Mesodermal cell (in vitro differentiated cells): ENCODE results near the gene TCF19. TPM values are rescaled to one million over a fixed set of nuclear protein-coding genes. Genes with fewer than 3 reads are reported as not detected.

Source experiments
- H3K27ac ChIP-seq: 2 replicates; pipeline ENCODE4 v1.7.0; 2013; ENCODE audit warnings: mild to moderate bottlenecking, low read depth, low read length, moderate library complexity; ENCODE audit not compliant: severe bottlenecking
- H3K36me3 ChIP-seq: 2 replicates; pipeline ENCODE4 v1.7.1; 2013; ENCODE audit warnings: mild to moderate bottlenecking, low read length, moderate library complexity; ENCODE audit not compliant: control insufficient read depth, insufficient read depth
- H3K4me1 ChIP-seq: one replicate; pipeline ENCODE4 v1.7.1; 2013; ENCODE audit warnings: mild to moderate bottlenecking, low read length; ENCODE audit not compliant: insufficient read depth, control insufficient read depth, poor library complexity, severe bottlenecking
- H3K4me3 ChIP-seq: 2 replicates; pipeline ENCODE4 v1.7.0; 2013; ENCODE audit warnings: low read length, control low read depth, mild to moderate bottlenecking; ENCODE audit not compliant: insufficient read depth, poor library complexity, severe bottlenecking; ENCODE audit errors: extremely low read depth
- H3K9me3 ChIP-seq: 2 replicates; pipeline ENCODE4 v1.7.1; 2013; ENCODE audit warnings: mild to moderate bottlenecking, low read length, moderate library complexity; ENCODE audit not compliant: control insufficient read depth
- WGBS, 2 experiments: methylation state at CpG; one replicate each; pipeline ENCODE4 v1.1.5; 2013; ENCODE audit warnings: missing lambda C conversion rate in 2 of 2; ENCODE audit not compliant: insufficient coverage in 2 of 2; 5-methylcytosine and 5-hydroxymethylcytosine counted together
- polyA plus RNA-seq, 2 experiments: library from polyadenylated mRNA; stranded (reverse); fragments of 50-300 nt; gene quantifications; one replicate each; pipeline ENCODE4 v1.2.3, GENCODE V29; 2013

TCF19 gene
- 8.1 TPM for polyA plus RNA-seq (2013, experiment 1 of 2)
- 6.9 TPM for polyA plus RNA-seq (2013, experiment 2 of 2)

DNA sequence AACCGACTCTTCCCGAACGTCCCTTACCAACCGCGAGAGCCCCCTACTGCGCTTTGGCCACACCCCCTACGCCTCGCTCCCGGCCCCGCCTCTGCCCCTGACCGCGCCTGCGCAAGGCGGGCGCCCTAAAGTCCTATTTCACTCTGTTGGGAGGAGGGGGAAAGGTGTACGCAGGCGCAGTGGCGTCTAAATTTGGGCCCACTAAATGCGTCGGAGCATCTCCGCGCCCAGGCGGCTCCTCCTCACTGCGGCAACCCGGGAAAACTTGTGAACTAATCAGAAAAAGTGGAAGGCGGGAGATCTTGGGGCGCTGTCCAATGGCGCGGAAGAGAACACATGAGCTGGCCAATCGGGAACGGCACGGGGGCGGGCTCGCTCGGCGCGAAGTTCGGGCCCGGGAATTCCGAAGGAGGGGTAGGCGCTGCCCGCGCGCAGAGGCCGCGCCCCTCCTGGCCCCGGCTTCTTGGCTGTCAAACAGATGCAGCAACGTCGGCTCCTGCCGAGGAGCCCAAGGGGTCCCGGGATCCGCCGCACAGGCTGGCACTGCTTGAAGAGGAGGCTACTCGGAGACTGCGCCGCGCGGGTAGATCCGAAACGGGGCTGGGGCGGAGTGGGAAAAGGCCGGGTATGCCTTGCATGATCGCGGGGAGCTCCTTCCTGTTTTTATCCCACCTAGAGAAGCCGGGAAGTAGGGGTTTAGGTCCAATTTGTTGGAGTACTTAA, at the start of gene TCF19:
Gene TCF19, plus strand, starts transcription at position 450 of the 723 bp plus-strand sequence. CDS start 881 bp downstream, outside the sequence.
- peaks cover 48% of the 10 kb centered on the region for H3K36me3 ChIP-seq
- H3K4me1 ChIP-seq, result peaks cover 5% of the 10 kb centered on the region
- no peaks in the 10 kb centered on the region for H3K9me3 ChIP-seq
- 1% methylated on average over 41 to 47 of the region's 65 CpGs for WGBS, 2 experiments
- no peak within 1 kb of the TSS for H3K27ac ChIP-seq
- H3K4me3 ChIP-seq, result peak within 1 kb of the TSS; percentile 74

DNA sequence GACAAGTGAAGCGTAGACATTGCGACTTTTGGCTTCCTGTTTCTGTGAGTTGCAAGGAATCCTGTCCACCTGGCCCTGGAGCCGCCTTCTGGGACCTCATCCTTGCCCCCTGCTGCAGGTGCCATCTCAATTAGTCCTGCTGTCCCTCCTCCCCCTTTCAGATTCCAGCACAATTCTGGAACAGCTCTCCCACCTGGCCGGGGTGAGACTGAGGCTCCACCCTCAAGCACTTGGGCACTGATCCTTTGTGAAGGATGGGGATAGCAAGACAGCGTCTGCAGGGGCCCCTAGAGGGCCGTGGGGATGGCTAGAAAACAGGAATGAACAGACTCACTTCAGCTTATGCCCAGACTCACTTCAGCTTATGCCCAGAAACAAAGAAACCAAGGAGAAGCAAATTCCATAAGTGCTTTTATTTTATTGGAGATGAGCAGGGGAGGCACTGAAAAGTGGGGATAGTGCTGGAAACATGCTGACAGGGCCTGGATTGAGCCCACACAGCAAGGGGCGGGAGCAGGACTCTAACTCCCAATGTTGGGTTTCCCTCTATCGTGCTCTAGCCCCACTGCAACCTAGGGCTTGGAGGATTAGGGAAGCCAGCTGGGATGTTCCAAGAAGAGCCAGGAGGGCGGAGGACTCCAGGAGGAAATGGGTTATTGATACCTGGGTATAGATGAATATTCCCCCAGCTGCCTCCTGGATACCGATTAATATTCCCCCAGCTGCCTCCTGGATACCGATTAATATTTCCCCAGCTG, 47.4 kb upstream of the TCF19 start:
- no peaks in the 10 kb centered on the region for H3K9me3 ChIP-seq
- no peaks in the 10 kb centered on the region for H3K36me3 ChIP-seq
- 76 to 80% methylated on average over 5 to 7 of the region's 11 CpGs for WGBS, 2 experiments
- peaks cover 31% of the 10 kb centered on the region for H3K4me1 ChIP-seq
- H3K27ac ChIP-seq, result no peak overlapping the region
- no peak overlapping the region for H3K4me3 ChIP-seq

- 92% methylated on average over 12 to 13 of the region's 13 CpGs for WGBS, 2 experiments
- Histone ChIP-seq H3K4me3 (no peak overlapping the region), H3K36me3 (no peaks in the 10 kb centered on the region), H3K27ac (no peak overlapping the region), H3K9me3 (no peaks in the 10 kb centered on the region), H3K4me1 (peaks cover 31% of the 10 kb centered on the region)
Measured at GRCh38 chr6:31111712-31112111, 46.7 kb upstream of the TCF19 start.

DNA sequence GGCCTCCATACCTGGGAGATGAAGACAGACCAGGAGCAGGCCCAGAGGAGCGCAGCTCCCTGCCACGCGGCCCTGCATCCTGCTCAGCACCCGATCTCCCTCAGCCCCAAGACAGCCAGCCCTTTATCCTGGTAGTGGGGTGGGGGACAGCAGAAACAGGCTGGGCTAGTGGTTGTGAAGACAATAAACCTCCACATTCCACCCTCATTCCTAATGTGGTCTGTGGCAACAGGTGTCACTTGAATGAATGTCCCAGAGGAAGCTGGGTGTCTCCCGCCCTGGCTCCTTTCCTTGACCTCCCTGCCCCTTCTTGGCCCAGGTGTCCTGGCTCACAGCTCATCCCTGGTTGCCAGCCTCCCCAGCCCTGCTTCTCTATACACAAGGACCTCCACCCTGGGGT, 45.9 kb upstream of the TCF19 start, which contains the start of gene C6orf15:
Gene C6orf15, minus strand, starts transcription at position 98 of the 400 bp plus-strand sequence. Its CDS starts 20 bp downstream, at position 78.
- Histone ChIP-seq H3K4me3 (no peak within 1 kb of the TSS), H3K36me3 (no peaks in the 10 kb centered on the region), H3K4me1 (peaks cover 31% of the 10 kb centered on the region), H3K9me3 (no peaks in the 10 kb centered on the region), H3K27ac (no peak within 1 kb of the TSS)
- 87 to 100% methylated on average over 2 to 3 of the region's 5 CpGs for WGBS, 2 experiments

- Histone ChIP-seq H3K4me1 (peaks cover 31% of the 10 kb centered on the region), H3K9me3 (no peaks in the 10 kb centered on the region), H3K36me3 (no peaks in the 10 kb centered on the region), H3K27ac (peak overlapping the region; percentile 71), H3K4me3 (no peak overlapping the region)
- 55 to 56% methylated on average over 5 of the region's 7 CpGs for WGBS, 2 experiments
Measured at GRCh38 chr6:31113861-31114540, 44.4 kb upstream of the TCF19 start.

DNA sequence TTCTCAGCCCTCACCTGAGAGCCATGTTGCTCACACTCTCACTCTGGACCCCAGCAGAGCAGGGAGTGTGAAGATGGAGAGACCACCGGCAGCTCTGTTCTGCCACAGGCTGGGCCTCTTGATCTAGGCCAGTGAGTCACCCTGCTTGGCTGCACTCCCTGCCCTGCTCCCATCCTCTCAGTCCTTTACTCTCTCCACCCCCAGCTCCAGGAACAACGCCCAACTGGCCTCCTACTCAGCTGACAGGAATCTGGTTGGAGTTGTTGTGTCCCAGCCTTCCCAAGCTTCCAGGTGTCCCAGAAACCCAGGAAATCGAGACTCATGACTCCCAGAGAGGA, 43.9 kb upstream of the TCF19 start, which contains the start of gene PSORS1C1:
Gene PSORS1C1, plus strand, starts transcription at position 260 of the 338 bp plus-strand sequence. CDS start 14,833 bp downstream, outside the sequence.
- WGBS, 2 experiments, result 6 to 33% methylated on average over 2 of the region's 3 CpGs
- Histone ChIP-seq H3K9me3 (no peaks in the 10 kb centered on the region), H3K27ac (peak within 1 kb of the TSS; percentile 71)

GRCh38 chr6:31114970-31115849, 43.2 kb upstream of the TCF19 start:
- Histone ChIP-seq H3K36me3 (no peaks in the 10 kb centered on the region), H3K27ac (peak overlapping the region; percentile 71), H3K9me3 (no peaks in the 10 kb centered on the region), H3K4me3 (peak overlapping the region; percentile 12), H3K4me1 (peaks cover 31% of the 10 kb centered on the region)
- WGBS, 2 experiments, result 88 to 93% methylated on average over 6 to 7 of the region's 9 CpGs

More for the DNA sequence above, 43.9 kb upstream of the TCF19 start, which contains the start of gene PSORS1C1:
- peak within 1 kb of the TSS; percentile 12 for H3K4me3 ChIP-seq
- no peaks in the 10 kb centered on the region for H3K36me3 ChIP-seq
- peaks cover 31% of the 10 kb centered on the region for H3K4me1 ChIP-seq

DNA sequence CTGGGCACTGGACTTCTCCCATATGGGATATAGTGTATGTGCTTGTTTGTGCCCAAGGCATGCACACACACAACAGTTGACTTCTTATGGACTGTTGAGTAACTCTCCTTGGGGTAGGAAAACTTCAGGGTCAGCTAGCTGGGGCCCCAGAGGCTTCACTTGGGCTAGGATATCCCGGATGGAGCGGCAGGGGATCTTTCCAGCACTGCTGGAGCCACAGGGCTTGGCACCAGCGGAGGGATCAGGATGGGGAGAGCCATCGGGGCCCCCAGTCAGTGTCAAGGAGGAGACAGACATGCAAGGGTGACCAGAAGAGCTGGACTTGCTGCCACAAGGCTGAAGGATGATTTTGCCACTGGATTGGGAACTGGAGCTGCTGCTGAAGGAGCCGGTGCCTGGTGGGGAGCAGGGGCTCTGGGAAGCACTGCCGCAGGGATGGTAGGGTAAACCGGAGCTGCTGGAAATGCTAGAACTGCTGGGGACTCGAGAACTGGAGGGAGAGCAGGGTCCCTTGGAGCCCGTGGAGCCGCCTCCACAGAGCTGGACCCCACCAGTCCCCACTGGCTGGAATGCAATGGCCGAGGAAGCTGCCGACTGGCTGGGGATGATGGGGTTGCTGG, 42.3 kb upstream of the TCF19 start:
- no peak overlapping the region for H3K27ac ChIP-seq
- H3K4me3 ChIP-seq, result no peak overlapping the region
- no peaks in the 10 kb centered on the region for H3K9me3 ChIP-seq
- H3K36me3 ChIP-seq, result no peaks in the 10 kb centered on the region
- peaks cover 31% of the 10 kb centered on the region for H3K4me1 ChIP-seq
- 94 to 97% methylated on average over 12 of the region's 12 CpGs for WGBS, 2 experiments

GRCh38 chr6:31116661-31117385, 41.6 kb upstream of the TCF19 start:
- Histone ChIP-seq H3K4me3 (no peak overlapping the region), H3K9me3 (no peaks in the 10 kb centered on the region), H3K27ac (no peak overlapping the region), H3K36me3 (no peaks in the 10 kb centered on the region), H3K4me1 (peaks cover 31% of the 10 kb centered on the region)
- 85 to 94% methylated on average over 14 to 17 of the region's 19 CpGs for WGBS, 2 experiments
